A549 (cell line): ENCODE results near the gene DGAT2. TPM values are rescaled to one million over a fixed set of nuclear protein-coding genes. Genes with fewer than 3 reads are reported as not detected.

Source experiments
- ATAC-seq, 2 experiments: fragments of 200-7000 bp in 1 of 2; fragments of >200 bp in 1 of 2; cut with Nextera tagmentation in 1 of 2; cut with Tn5 transposase in 1 of 2; 3 replicates each; pipeline versions ENCODE4 v1.8.0 to v1.9.1; 2018 to 2020; ENCODE audit warnings: mild to moderate bottlenecking in 1 of 2, moderate library complexity in 1 of 2
- CTCF ChIA-PET: fragments of 300-600 bp; sonication (Branson Sonifier 250); formaldehyde crosslinking; extraction: SDS; loops from one replicate; lab custom pipeline; 2021; ENCODE audit warnings: antibody characterized with exemption, inconsistent platforms; lab: Yijun Ruan, JAX
- POLR2A ChIA-PET: fragments of 350-600 bp; formaldehyde crosslinking; extraction: SDS; loops from one replicate; lab custom pipeline; 2021; ENCODE audit warnings: antibody characterized with exemption, inconsistent platforms; lab: Yijun Ruan, JAX
- DNase-seq, 2 experiments: peaks; one replicate each; pipeline versions ENCODE4 v3.0.0 to v3.0.0-alpha.2; 2011 to 2016; ENCODE audit warnings: low read depth in 1 of 2, low spot score in 1 of 2
- FAIRE-seq: peaks from 2 replicates; lab custom pipeline; 2011; peaks lifted over from hg19 to GRCh38; lab: Jason Lieb, UNC
- H3K27ac ChIP-seq, 2 experiments: fragments of >200 bp; sonication (Bioruptor Twin); formaldehyde crosslinking; 3 replicates each; pipeline ENCODE4 v1.5.1; 2016 to 2017
- H3K4me1 ChIP-seq: fragments of >200 bp; sonication (Bioruptor Twin); formaldehyde crosslinking; 3 replicates; pipeline ENCODE4 v1.6.1; 2016
- H3K4me2 ChIP-seq: fragments of >200 bp; sonication (Bioruptor Twin); formaldehyde crosslinking; 3 replicates; pipeline ENCODE4 v1.6.1; 2016
- H3K4me3 ChIP-seq: fragments of >200 bp; sonication (Bioruptor Twin); formaldehyde crosslinking; 3 replicates; pipeline ENCODE4 v1.5.1; 2016
- H3K9me3 ChIP-seq: fragments of >200 bp; sonication (Bioruptor Twin); formaldehyde crosslinking; 3 replicates; pipeline ENCODE4 v1.6.1; 2016
- ATOH8 ChIP-seq: fragments of 250-450 bp; sonication (Bioruptor Pico); IDR thresholded peaks from 2 replicates; pipeline ENCODE4 v1.5.0; 2020; ENCODE audit warnings: low read depth, mild to moderate bottlenecking, moderate library complexity
- BCL3 ChIP-seq: fragments of >200 bp; sonication (Bioruptor Twin); formaldehyde crosslinking; IDR thresholded peaks from 3 replicates; pipeline ENCODE4 v1.6.1; 2016
- BHLHE40 ChIP-seq: IDR thresholded peaks from 2 replicates; pipeline ENCODE4 v1.6.1; 2012; ENCODE audit warnings: low read depth, low read length, inconsistent platforms
- CBX2 ChIP-seq: fragments of 200-600 bp; sonication (generic); IDR thresholded peaks from 2 replicates; pipeline ENCODE4 v1.6.1; 2016; ENCODE audit warnings: low read depth, mild to moderate bottlenecking, borderline replicate concordance
- CBX8 ChIP-seq: fragments of 200-600 bp; sonication (generic); IDR thresholded peaks from 2 replicates; pipeline ENCODE4 v1.6.1; 2016
- CEBPB ChIP-seq, 2 experiments: fragments of >200 bp in 1 of 2; sonication (Bioruptor Twin) in 1 of 2; formaldehyde crosslinking in 1 of 2; IDR thresholded peaks; 2 replicates each; pipeline ENCODE4 v1.6.1; 2012 to 2016
- CHD2 ChIP-seq: fragments of 150-350 bp; IDR thresholded peaks from 2 replicates; pipeline ENCODE4 v1.6.1; 2014; ENCODE audit warnings: low read length; ENCODE audit not compliant: partially characterized antibody
- EHF ChIP-seq: fragments of 250-450 bp; sonication (Bioruptor Pico); IDR thresholded peaks from 2 replicates; pipeline ENCODE4 v1.5.0; 2020; ENCODE audit warnings: mild to moderate bottlenecking
- EHMT2 ChIP-seq: fragments of 200-600 bp; sonication (generic); IDR thresholded peaks from 2 replicates; pipeline ENCODE4 v1.6.1; 2016; ENCODE audit warnings: antibody characterized with exemption, low read depth, mild to moderate bottlenecking, moderate library complexity
- ESRRA ChIP-seq: fragments of 150-350 bp; IDR thresholded peaks from 2 replicates; pipeline ENCODE4 v1.6.1; 2014; ENCODE audit warnings: mild to moderate bottlenecking, low read length, borderline replicate concordance
- FOSB ChIP-seq: fragments of 250-450 bp; sonication (Bioruptor Pico); IDR thresholded peaks from 2 replicates; pipeline ENCODE4 v1.5.0; 2020; ENCODE audit warnings: mild to moderate bottlenecking, moderate library complexity
- FOXS1 ChIP-seq: fragments of 250-450 bp; sonication (Bioruptor Pico); IDR thresholded peaks from 2 replicates; pipeline ENCODE4 v1.5.0; 2020; ENCODE audit warnings: mild to moderate bottlenecking, moderate library complexity
- HES2 ChIP-seq: fragments of >200 bp; sonication (Bioruptor Twin); formaldehyde crosslinking; IDR thresholded peaks from 2 replicates; pipeline ENCODE4 v1.6.1; 2016
- HOXB5 ChIP-seq: fragments of 250-450 bp; sonication (Bioruptor Pico); IDR thresholded peaks from 2 replicates; pipeline ENCODE4 v1.5.0; 2020; ENCODE audit warnings: mild to moderate bottlenecking, moderate library complexity
- JUN ChIP-seq, 2 experiments: fragments of >200 bp; sonication (Bioruptor Twin); formaldehyde crosslinking; IDR thresholded peaks; 2 replicates in 1 of 2; 3 replicates in 1 of 2; pipeline ENCODE4 v1.6.1; 2016 to 2017
- KDM1A ChIP-seq: fragments of 200-600 bp; sonication (generic); IDR thresholded peaks from 2 replicates; pipeline ENCODE4 v1.6.1; 2016; ENCODE audit warnings: low read depth, mild to moderate bottlenecking
- KDM5A ChIP-seq: fragments of 200-600 bp; sonication (generic); IDR thresholded peaks from 2 replicates; pipeline ENCODE4 v1.6.1; 2016; ENCODE audit warnings: antibody characterized with exemption, mild to moderate bottlenecking
- NFE2L2 ChIP-seq: fragments of 150-350 bp; conservative IDR thresholded peaks from 2 replicates; pipeline ENCODE4 v1.6.1; 2014; ENCODE audit warnings: low read length
- PHF8 ChIP-seq: fragments of 200-600 bp; sonication (generic); IDR thresholded peaks from 2 replicates; pipeline ENCODE4 v1.6.1; 2016; ENCODE audit warnings: low read depth, mild to moderate bottlenecking, antibody characterized with exemption, moderate library complexity, borderline replicate concordance
- RARB ChIP-seq: fragments of 250-450 bp; sonication (Bioruptor Pico); IDR thresholded peaks from 2 replicates; pipeline ENCODE4 v1.8.0; 2021; ENCODE audit warnings: mild to moderate bottlenecking, moderate library complexity
- RCOR1 ChIP-seq: fragments of 150-350 bp; IDR thresholded peaks from 2 replicates; pipeline ENCODE4 v1.6.1; 2014; ENCODE audit warnings: antibody characterized with exemption, low read length, low read depth
- RFX5 ChIP-seq: fragments of 450-650 bp; IDR thresholded peaks from 2 replicates; pipeline ENCODE4 v1.7.1; 2014; ENCODE audit warnings: antibody characterized with exemption, mild to moderate bottlenecking, moderate library complexity
- SREBF2 ChIP-seq: fragments of 450-650 bp; IDR thresholded peaks from 2 replicates; pipeline ENCODE4 v1.6.1; 2014; ENCODE audit warnings: mild to moderate bottlenecking, moderate library complexity
- TFCP2L1 ChIP-seq: fragments of 250-450 bp; sonication (Bioruptor Pico); IDR thresholded peaks from 2 replicates; pipeline ENCODE4 v1.5.0; 2021; ENCODE audit warnings: mild to moderate bottlenecking
- TP53 ChIP-seq: fragments of 250-450 bp; sonication (Bioruptor Pico); IDR thresholded peaks from 2 replicates; pipeline ENCODE4 v1.5.0; 2021; ENCODE audit warnings: mild to moderate bottlenecking, moderate library complexity
- ZC3H11A ChIP-seq: fragments of 450-650 bp; IDR thresholded peaks from 2 replicates; pipeline ENCODE4 v1.6.1; 2014; ENCODE audit warnings: antibody characterized with exemption, mild to moderate bottlenecking
- ZFP36 ChIP-seq: fragments of 450-650 bp; IDR thresholded peaks from 2 replicates; pipeline ENCODE4 v1.6.1; 2014; ENCODE audit warnings: borderline replicate concordance; ENCODE audit not compliant: partially characterized antibody
- ZNF302 ChIP-seq: fragments of 250-450 bp; sonication (Bioruptor Pico); IDR thresholded peaks from 2 replicates; pipeline ENCODE4 v1.9.0; 2021; ENCODE audit warnings: inconsistent platforms, mild to moderate bottlenecking, moderate library complexity
- ZSCAN20 ChIP-seq: fragments of 250-450 bp; sonication (Bioruptor Pico); IDR thresholded peaks from 2 replicates; pipeline ENCODE4 v1.8.0; 2022; ENCODE audit warnings: mild to moderate bottlenecking, moderate library complexity
- WGBS: methylation state at CpG from one replicate; pipeline ENCODE4 v1.1.6; 2017; ENCODE audit errors: missing lambda C conversion rate; 5-methylcytosine and 5-hydroxymethylcytosine counted together
- polyA plus RNA-seq, 4 experiments: library from polyadenylated mRNA; depleted of rRNA in 3 of 4; stranded (reverse); fragments of >200 nt; fragmentation: RNase III in 1 of 4; extraction: RNeasy Plus Mini Kit Qiagen cat#74134 plus additional on column Dnase treatment in 1 of 4; gene quantifications; 2 replicates in 3 of 4; 3 replicates in 1 of 4; pipeline ENCODE4 v1.2.3, GENCODE V29; 2011 to 2017
- TF ChIP-seq, protein P1 (sequence below): IDR thresholded peaks from 2 replicates; pipeline ENCODE4 v1.6.1; 2012
- TF ChIP-seq, protein P2 (sequence below): fragments of 450-650 bp; IDR thresholded peaks from 2 replicates; pipeline ENCODE4 v1.6.1; 2014; ENCODE audit warnings: antibody characterized with exemption
- TF ChIP-seq, protein P3 (sequence below): IDR thresholded peaks from 2 replicates; pipeline ENCODE4 v1.6.1; 2012; ENCODE audit warnings: low read depth, borderline replicate concordance

Gene DGAT2
- polyA plus RNA-seq, 2 of the 4 experiments (the other 2 are of a cell fraction): 1.6 to 1.9 TPM

GRCh38 chr11:75720639-75721038 lies 47.9 kb upstream of the DGAT2 start:
- FAIRE-seq: no peak
- 73% methylated on average over 6 of the region's 6 CpGs for WGBS
- H3K9me3 ChIP-seq: no peaks in the 10 kb centered on the region
- no peaks in the 10 kb centered on the region for H3K4me1 ChIP-seq
- H3K4me2 ChIP-seq: no peak overlapping the region
- no peak overlapping the region for H3K4me3 ChIP-seq
- POLR2A ChIA-PET: no interaction called here
- H3K27ac ChIP-seq: no peak overlapping the region
- TF ChIP-seq ATOH8 (no peak), KDM5A (no peak), ZNF302 (no peak), HOXB5 (CRISPR knock-in tag) (no peak), ZSCAN20 (no peak), CHD2 (no peak), KDM1A (no peak), CBX2 (no peak), HES2 (no peak), PHF8 (no peak), ZC3H11A (no peak), ESRRA (no peak), TFCP2L1 (CRISPR knock-in tag) (no peak), RCOR1 (no peak), FOXS1 (CRISPR knock-in tag) (no peak)
- TF ChIP-seq, protein P1, sequence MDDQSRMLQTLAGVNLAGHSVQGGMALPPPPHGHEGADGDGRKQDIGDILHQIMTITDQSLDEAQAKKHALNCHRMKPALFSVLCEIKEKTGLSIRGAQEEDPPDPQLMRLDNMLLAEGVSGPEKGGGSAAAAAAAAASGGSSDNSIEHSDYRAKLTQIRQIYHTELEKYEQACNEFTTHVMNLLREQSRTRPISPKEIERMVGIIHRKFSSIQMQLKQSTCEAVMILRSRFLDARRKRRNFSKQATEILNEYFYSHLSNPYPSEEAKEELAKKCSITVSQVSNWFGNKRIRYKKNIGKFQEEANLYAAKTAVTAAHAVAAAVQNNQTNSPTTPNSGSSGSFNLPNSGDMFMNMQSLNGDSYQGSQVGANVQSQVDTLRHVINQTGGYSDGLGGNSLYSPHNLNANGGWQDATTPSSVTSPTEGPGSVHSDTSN: no peak
- DNase-seq: no peak
- no peak for ATAC-seq
- CTCF ChIA-PET: interaction anchor here (0.6 to 1.9 kb wide), 4 partner anchors 14 to 205 kb away, joined by 3 to 8 read pairs (median 4); no protein-coding TSS in a partner anchor

GRCh38 chr11:75721852-75722668 lies 46.5 kb upstream of the DGAT2 start:
- no peak for ATAC-seq
- ChIA-PET CTCF (interaction anchor here (0.7 to 2.8 kb wide), 23 partner anchors 8 to 701 kb away, joined by 3 to 26 read pairs (median 4); partner anchors contain the start of gene DGAT2), POLR2A (no interaction called here)
- FAIRE-seq: no peak
- DNase-seq: no peak
- Histone ChIP-seq H3K27ac (no peak overlapping the region), H3K4me2 (no peak overlapping the region), H3K4me3 (no peak overlapping the region), H3K9me3 (no peaks in the 10 kb centered on the region), H3K4me1 (no peaks in the 10 kb centered on the region)
- WGBS: 80% methylated on average over 13 of the region's 14 CpGs
- no peak for TF ChIP-seq SREBF2
- TF ChIP-seq CEBPB (IDR thresholded peaks at IDR 0.05): no peak

DNA sequence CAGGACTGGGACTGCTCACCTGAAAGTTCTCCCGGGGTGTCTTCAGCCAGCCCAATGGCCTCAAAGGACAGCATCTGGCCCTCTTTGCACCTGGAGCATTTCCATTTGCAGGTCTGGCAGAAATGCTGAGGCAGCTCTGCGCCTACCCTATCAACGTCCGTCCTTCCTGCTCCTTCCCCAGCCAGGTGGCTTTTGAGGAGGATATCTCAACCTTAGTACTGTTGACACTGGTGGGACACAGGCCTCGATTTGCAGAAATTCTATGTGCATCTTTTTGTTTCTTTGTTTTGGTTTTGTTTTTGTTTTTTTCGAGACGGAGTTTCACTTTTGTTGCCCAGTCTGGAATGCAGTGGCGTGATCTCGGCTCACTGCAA lies 45.9 kb upstream of the DGAT2 start:
- WGBS: 62% methylated on average over 8 of the region's 9 CpGs
- H3K27ac ChIP-seq: no peak overlapping the region
- ATAC-seq: no peak
- TF ChIP-seq, protein P2, sequence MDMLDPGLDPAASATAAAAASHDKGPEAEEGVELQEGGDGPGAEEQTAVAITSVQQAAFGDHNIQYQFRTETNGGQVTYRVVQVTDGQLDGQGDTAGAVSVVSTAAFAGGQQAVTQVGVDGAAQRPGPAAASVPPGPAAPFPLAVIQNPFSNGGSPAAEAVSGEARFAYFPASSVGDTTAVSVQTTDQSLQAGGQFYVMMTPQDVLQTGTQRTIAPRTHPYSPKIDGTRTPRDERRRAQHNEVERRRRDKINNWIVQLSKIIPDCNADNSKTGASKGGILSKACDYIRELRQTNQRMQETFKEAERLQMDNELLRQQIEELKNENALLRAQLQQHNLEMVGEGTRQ: no peak
- TF ChIP-seq, protein P3, sequence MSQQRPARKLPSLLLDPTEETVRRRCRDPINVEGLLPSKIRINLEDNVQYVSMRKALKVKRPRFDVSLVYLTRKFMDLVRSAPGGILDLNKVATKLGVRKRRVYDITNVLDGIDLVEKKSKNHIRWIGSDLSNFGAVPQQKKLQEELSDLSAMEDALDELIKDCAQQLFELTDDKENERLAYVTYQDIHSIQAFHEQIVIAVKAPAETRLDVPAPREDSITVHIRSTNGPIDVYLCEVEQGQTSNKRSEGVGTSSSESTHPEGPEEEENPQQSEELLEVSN: no peak
- no peak for TF ChIP-seq NFE2L2
- no peak for TF ChIP-seq ZNF302
- no peak for TF ChIP-seq RARB (CRISPR knock-in tag)
- no peak for TF ChIP-seq RFX5
- no peak for TF ChIP-seq CBX8
- TF ChIP-seq EHF (CRISPR knock-in tag): no peak
- TF ChIP-seq EHMT2: no peak
- TF ChIP-seq BHLHE40: no peak
- no peak for TF ChIP-seq FOSB (CRISPR knock-in tag)
- no peak for TF ChIP-seq JUN (IDR thresholded peaks at IDR 0.05)
- TF ChIP-seq ZFP36: no peak
- TF ChIP-seq CBX2: no peak
- TF ChIP-seq TP53 (CRISPR knock-in tag): no peak
- no peak for TF ChIP-seq BCL3

More for the DNA sequence above, 45.9 kb upstream of the DGAT2 start:
- no peaks in the 10 kb centered on the region for H3K4me1 ChIP-seq
- DNase-seq: no peak
- no peaks in the 10 kb centered on the region for H3K9me3 ChIP-seq
- no peak for FAIRE-seq
- ChIA-PET POLR2A (no interaction called here), CTCF (interaction anchor here (0.6 to 2.8 kb wide), 21 partner anchors 9 to 701 kb away, joined by 3 to 26 read pairs (median 4); partner anchors contain the start of gene DGAT2)
- no peak overlapping the region for H3K4me2 ChIP-seq
- H3K4me3 ChIP-seq: no peak overlapping the region
